Mesenchymal stem cell (in vitro differentiated cells and primary cell): ENCODE measurements around the gene IFI27.

Experiments used
- DNase-seq: peaks from one replicate; pipeline ENCODE4 v3.0.0-alpha.2; 2013
- H2AFZ ChIP-seq: one replicate; pipeline ENCODE4 v1.6.1; 2013; ENCODE audit warnings: low read depth, mild to moderate bottlenecking, control low read depth, inconsistent platforms, low read length, moderate library complexity
- H2AK5ac ChIP-seq: 2 replicates; pipeline ENCODE4 v1.6.1; 2013; ENCODE audit warnings: low read length, moderate library complexity, mild to moderate bottlenecking, inconsistent platforms; ENCODE audit not compliant: severe bottlenecking
- H2BK120ac ChIP-seq: one replicate; pipeline ENCODE4 v1.6.1; 2013; ENCODE audit warnings: low read depth, mild to moderate bottlenecking, inconsistent platforms, low read length, moderate library complexity
- H2BK12ac ChIP-seq, 2 experiments: one replicate each; pipeline ENCODE4 v1.6.1; 2013; ENCODE audit warnings: inconsistent platforms in 2 of 2, low read length in 2 of 2, mild to moderate bottlenecking in 2 of 2, moderate library complexity in 2 of 2, control low read depth in 1 of 2
- H2BK15ac ChIP-seq: one replicate; pipeline ENCODE4 v1.6.1; 2013; ENCODE audit warnings: mild to moderate bottlenecking, low read depth, inconsistent platforms; ENCODE audit not compliant: poor library complexity, severe bottlenecking
- H2BK5ac ChIP-seq: 2 replicates; pipeline ENCODE4 v1.6.1; 2013; ENCODE audit warnings: low read depth, mild to moderate bottlenecking, low read length, control low read depth, inconsistent platforms; ENCODE audit not compliant: poor library complexity, severe bottlenecking
- H3K14ac ChIP-seq, 2 experiments: one replicate each; pipeline ENCODE4 v1.6.1; 2013; ENCODE audit warnings: inconsistent platforms in 2 of 2, low read length in 2 of 2, control low read depth in 1 of 2, mild to moderate bottlenecking in 1 of 2, moderate library complexity in 1 of 2
- H3K18ac ChIP-seq, 2 experiments: one replicate each; pipeline ENCODE4 v1.6.1; 2013; ENCODE audit warnings: inconsistent platforms in 2 of 2, low read length in 2 of 2, control low read depth in 1 of 2, low read depth in 1 of 2, mild to moderate bottlenecking in 1 of 2
- H3K23ac ChIP-seq, 2 experiments: one replicate each; pipeline ENCODE4 v1.6.1; 2013; ENCODE audit warnings: inconsistent platforms in 2 of 2, low read length in 2 of 2, mild to moderate bottlenecking in 2 of 2, moderate library complexity in 2 of 2, control low read depth in 1 of 2
- H3K27ac ChIP-seq: 2 replicates; pipeline ENCODE4 v1.5.1; 2013; ENCODE audit warnings: mild to moderate bottlenecking, moderate library complexity, low read length, control low read depth, inconsistent platforms; ENCODE audit not compliant: poor library complexity, severe bottlenecking
- H3K27me3 ChIP-seq, 2 experiments: 2 replicates each; pipeline versions ENCODE4 v1.6.1 to v1.7.0; 2013; ENCODE audit warnings: low read length in 2 of 2, mild to moderate bottlenecking in 2 of 2, moderate library complexity in 2 of 2, control low read depth in 1 of 2, inconsistent platforms in 1 of 2; ENCODE audit not compliant: control insufficient read depth in 1 of 2, insufficient read depth in 1 of 2
- H3K36me3 ChIP-seq, 2 experiments: 2 replicates each; pipeline versions ENCODE4 v1.6.1 to v1.7.0; 2013; ENCODE audit warnings: low read length in 2 of 2, control low read depth in 1 of 2, inconsistent platforms in 1 of 2, low read depth in 1 of 2, mild to moderate bottlenecking in 1 of 2; ENCODE audit not compliant: insufficient read depth in 2 of 2, control insufficient read depth in 1 of 2
- H3K4ac ChIP-seq, 2 experiments: one replicate each; pipeline ENCODE4 v1.6.1; 2013; ENCODE audit warnings: inconsistent platforms in 2 of 2, low read length in 2 of 2, mild to moderate bottlenecking in 2 of 2, moderate library complexity in 2 of 2, control low read depth in 1 of 2, low read depth in 1 of 2
- H3K4me1 ChIP-seq: 2 replicates; pipeline ENCODE4 v1.6.1; 2013; ENCODE audit warnings: low read depth, low read length, control low read depth; ENCODE audit not compliant: control insufficient read depth, insufficient read depth
- H3K4me2 ChIP-seq: 2 replicates; pipeline ENCODE4 v1.6.1; 2013; ENCODE audit warnings: low read length, mild to moderate bottlenecking, inconsistent platforms; ENCODE audit not compliant: poor library complexity, severe bottlenecking
- H3K4me3 ChIP-seq, 2 experiments: 2 replicates each; pipeline versions ENCODE4 v1.5.1 to v1.7.0; 2013; ENCODE audit warnings: low read length in 2 of 2, mild to moderate bottlenecking in 2 of 2, control low read depth in 1 of 2, low read depth in 1 of 2; ENCODE audit not compliant: insufficient read depth in 1 of 2
- H3K79me1 ChIP-seq: replicated peaks from 2 replicates; pipeline ENCODE4 v1.6.1; 2013; ENCODE audit warnings: mild to moderate bottlenecking, control low read depth, low read length, inconsistent platforms; ENCODE audit not compliant: poor library complexity, severe bottlenecking
- H3K9ac ChIP-seq: 2 replicates; pipeline ENCODE4 v1.7.0; 2013; ENCODE audit warnings: mild to moderate bottlenecking, low read length, moderate library complexity
- H3K9me3 ChIP-seq: 2 replicates; pipeline ENCODE4 v1.7.0; 2013; ENCODE audit warnings: mild to moderate bottlenecking, low read length; ENCODE audit not compliant: control insufficient read depth
- H4K8ac ChIP-seq: one replicate; pipeline ENCODE4 v1.6.1; 2013; ENCODE audit warnings: inconsistent platforms, mild to moderate bottlenecking, low read length, moderate library complexity
- H4K91ac ChIP-seq: one replicate; pipeline ENCODE4 v1.6.1; 2013; ENCODE audit warnings: mild to moderate bottlenecking, low read length, inconsistent platforms
- WGBS: methylation state at CpG from one replicate; pipeline ENCODE4 v1.1.7; 2013; ENCODE audit warnings: mixed read lengths; 5-methylcytosine and 5-hydroxymethylcytosine counted together

The IFI27 gene

DNA sequence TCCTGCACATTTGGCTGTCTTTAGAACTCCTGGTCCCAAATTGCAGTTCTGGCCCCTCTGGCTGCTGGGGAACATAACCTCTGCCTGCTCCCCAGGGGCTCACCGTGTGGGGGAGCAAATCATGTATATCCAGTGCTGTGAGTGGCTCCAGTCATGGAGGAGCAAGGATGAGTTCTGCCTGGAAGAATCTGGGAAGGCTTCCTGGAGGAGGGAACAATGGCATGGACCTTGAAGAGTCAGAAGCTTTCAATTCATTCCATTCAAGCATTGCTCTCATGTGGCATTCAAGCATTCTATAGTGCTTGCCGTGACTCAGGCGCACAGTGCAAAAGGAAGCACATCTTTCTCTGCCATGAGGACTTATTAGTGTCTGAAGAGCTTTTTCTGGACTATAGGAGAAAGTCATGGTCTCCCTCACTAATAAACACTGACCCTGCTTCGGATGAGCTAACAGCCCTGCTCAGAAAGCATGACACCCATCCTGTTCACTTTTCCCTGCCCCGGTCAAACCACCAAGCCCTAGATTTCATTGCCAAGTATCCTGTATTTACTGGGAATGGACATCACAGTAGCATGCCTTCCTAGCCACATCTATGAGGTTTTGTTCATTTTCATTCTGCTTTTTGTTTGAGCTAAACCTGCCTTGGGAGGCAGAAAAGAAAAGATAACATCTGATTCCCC is 3.5 kb downstream of the IFI27 start:
- Histone ChIP-seq H3K36me3 (peaks cover 0 to 3% of the 10 kb centered on the region in 2 experiments), H2BK12ac (no peak overlapping the region), H3K27ac (no peak overlapping the region), H3K4me3 (no peak overlapping the region), H2BK15ac (no peak overlapping the region), H3K9me3 (no peaks in the 10 kb centered on the region), H3K4ac (no peak overlapping the region), H2BK5ac (no peak overlapping the region), H3K9ac (no peak overlapping the region), H2AFZ (no peak overlapping the region), H2AK5ac (no peak overlapping the region), H3K79me1 (no peaks in the 10 kb centered on the region), H4K8ac (no peak overlapping the region), H3K4me2 (no peak overlapping the region), H3K23ac (peak overlapping the region in 1 of 2 experiments; percentile 47), H3K14ac (no peak overlapping the region), H3K4me1 (no peaks in the 10 kb centered on the region), H3K27me3 (peaks cover 5 to 43% of the 10 kb centered on the region in 2 experiments), H4K91ac (no peak overlapping the region), H2BK120ac (no peak overlapping the region), H3K18ac (no peak overlapping the region)
- no peak for DNase-seq
- 93% methylated on average over 5 of the region's 5 CpGs for WGBS

DNA sequence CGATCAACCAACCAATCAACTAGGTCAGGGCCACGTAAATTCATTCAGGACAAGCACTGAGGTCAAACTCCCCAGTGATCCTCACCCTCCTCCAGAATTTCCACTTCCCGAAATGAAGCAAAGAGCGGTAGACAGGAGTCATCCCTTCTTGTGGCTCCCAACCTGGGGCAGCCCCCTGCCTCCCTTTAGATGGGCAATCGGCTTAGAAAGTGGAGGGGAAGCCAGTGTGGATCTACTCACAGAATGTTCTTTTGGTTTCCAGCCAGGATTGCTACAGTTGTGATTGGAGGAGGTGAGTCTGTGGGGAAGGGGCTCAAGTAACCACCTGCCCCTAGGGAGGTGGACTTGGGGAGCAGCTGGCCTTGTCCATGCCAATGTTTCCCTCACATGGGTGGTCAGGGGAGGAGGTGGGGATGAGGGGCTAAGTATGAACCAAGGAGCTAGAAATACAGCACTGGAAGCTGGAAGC is 4.1 kb downstream of the IFI27 start:
- H4K91ac ChIP-seq, result no peak overlapping the region
- H3K23ac ChIP-seq, result peak overlapping the region in 1 of 2 experiments; percentile 76
- H3K4me2 ChIP-seq, result no peak overlapping the region
- H3K27ac ChIP-seq, result no peak overlapping the region
- H4K8ac ChIP-seq, result no peak overlapping the region
- no peak overlapping the region for H3K4ac ChIP-seq
- H3K4me1 ChIP-seq, result no peaks in the 10 kb centered on the region
- H2AFZ ChIP-seq, result no peak overlapping the region
- H3K9ac ChIP-seq, result no peak overlapping the region
- H2BK15ac ChIP-seq, result no peak overlapping the region
- peaks cover 5 to 49% of the 10 kb centered on the region in 2 experiments for H3K27me3 ChIP-seq
- H2BK120ac ChIP-seq, result no peak overlapping the region
- H3K9me3 ChIP-seq, result peaks cover 4% of the 10 kb centered on the region
- H3K36me3 ChIP-seq, result peaks cover 0 to 3% of the 10 kb centered on the region in 2 experiments
- H2BK5ac ChIP-seq, result no peak overlapping the region
- H2AK5ac ChIP-seq, result no peak overlapping the region
- H2BK12ac ChIP-seq, result no peak overlapping the region
- peak overlapping the region in 1 of 2 experiments; percentile 11 for H3K14ac ChIP-seq
- no peak overlapping the region for H3K18ac ChIP-seq
- WGBS, result 92% methylated on average over 5 of the region's 5 CpGs
- H3K79me1 ChIP-seq, result no peaks in the 10 kb centered on the region
- DNase-seq, result no peak
- no peak overlapping the region for H3K4me3 ChIP-seq

DNA sequence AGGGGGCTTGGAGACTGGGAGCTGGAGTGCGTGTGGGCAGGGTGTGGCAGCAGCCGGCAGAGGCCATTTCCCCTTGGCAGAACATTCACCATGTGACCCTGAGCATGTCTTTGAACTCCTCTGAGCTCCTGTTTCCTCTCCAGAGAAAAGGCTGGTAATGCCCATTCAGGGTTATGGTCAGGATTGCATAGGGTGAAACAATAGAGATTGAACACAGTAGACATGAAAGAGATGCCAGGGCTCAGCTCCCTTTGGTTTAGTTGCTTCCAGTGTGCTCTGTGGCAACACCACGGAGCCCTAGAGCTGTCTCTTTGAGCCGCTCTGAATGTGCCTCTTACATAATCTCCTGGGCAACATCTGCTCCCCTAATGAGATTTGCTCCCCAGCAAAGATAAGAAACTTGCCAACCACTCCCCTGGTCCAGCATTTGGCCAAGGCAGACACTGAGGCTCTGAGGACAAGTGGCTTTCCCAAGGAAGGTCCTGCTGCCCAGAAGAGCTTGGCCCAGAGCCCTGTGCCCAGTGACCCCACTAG is 4.6 kb downstream of the IFI27 start:
- no peak overlapping the region for H2AFZ ChIP-seq
- no peak overlapping the region for H2BK5ac ChIP-seq
- H3K14ac ChIP-seq, result no peak overlapping the region
- H3K9me3 ChIP-seq, result peaks cover 9% of the 10 kb centered on the region
- H3K79me1 ChIP-seq, result no peaks in the 10 kb centered on the region
- WGBS, result 75% methylated on average over 4 of the region's 4 CpGs
- H3K36me3 ChIP-seq, result peaks cover 0 to 3% of the 10 kb centered on the region in 2 experiments
- no peak overlapping the region for H2AK5ac ChIP-seq
- H3K4me3 ChIP-seq, result no peak overlapping the region
- H3K27ac ChIP-seq, result no peak overlapping the region
- H3K23ac ChIP-seq, result no peak overlapping the region
- H2BK120ac ChIP-seq, result no peak overlapping the region
- H3K4me2 ChIP-seq, result no peak overlapping the region
- H3K18ac ChIP-seq, result no peak overlapping the region
- no peak overlapping the region for H2BK12ac ChIP-seq
- no peaks in the 10 kb centered on the region for H3K4me1 ChIP-seq
- no peak overlapping the region for H2BK15ac ChIP-seq
- peaks cover 5 to 50% of the 10 kb centered on the region in 2 experiments for H3K27me3 ChIP-seq
- no peak overlapping the region for H4K8ac ChIP-seq
- H3K4ac ChIP-seq, result no peak overlapping the region
- H4K91ac ChIP-seq, result no peak overlapping the region
- no peak for DNase-seq
- no peak overlapping the region for H3K9ac ChIP-seq

- Histone ChIP-seq H2BK12ac (no peak overlapping the region), H3K27me3 (peaks cover 5 to 50% of the 10 kb centered on the region in 2 experiments), H2BK15ac (no peak overlapping the region), H4K8ac (no peak overlapping the region), H4K91ac (no peak overlapping the region), H3K27ac (no peak overlapping the region), H2BK5ac (no peak overlapping the region), H3K18ac (no peak overlapping the region), H3K4ac (no peak overlapping the region), H3K79me1 (no peaks in the 10 kb centered on the region), H3K4me1 (no peaks in the 10 kb centered on the region), H2BK120ac (no peak overlapping the region), H3K14ac (no peak overlapping the region), H3K4me3 (no peak overlapping the region), H3K36me3 (peaks cover 0 to 3% of the 10 kb centered on the region in 2 experiments), H2AFZ (no peak overlapping the region), H3K4me2 (no peak overlapping the region), H2AK5ac (no peak overlapping the region), H3K23ac (no peak overlapping the region), H3K9me3 (peaks cover 14% of the 10 kb centered on the region), H3K9ac (no peak overlapping the region)
- DNase-seq, result no peak
- WGBS, result 92% methylated on average over 15 of the region's 15 CpGs
Observed at GRCh38 chr14:94115631-94116030, 5.1 kb downstream of the IFI27 start.
